Lower leg skin (tissue), 4 donors: ENCODE measurements around the gene TERT. TPM values are rescaled to one million over a fixed set of nuclear protein-coding genes. Genes with fewer than 3 reads are reported as not detected.

Source experiments
- DNase-seq, 2 donors: peaks; one replicate each; pipeline ENCODE4 v3.0.0-alpha.2; 2019; ENCODE audit warnings: low spot score in 2 of 2
- H3K4me3 ChIP-seq: fragments of 200-600 bp; sonication (generic); 2 replicates; pipeline ENCODE4 v1.5.1; 2017; ENCODE audit warnings: mild to moderate bottlenecking, low read depth; ENCODE audit not compliant: poor library complexity, severe bottlenecking
- CTCF ChIP-seq, 3 donors: fragments of 450-650 bp; IDR thresholded peaks; one replicate each; pipeline ENCODE4 v1.5.1; 2016; ENCODE audit warnings: antibody characterized with exemption in 3 of 3, mild to moderate bottlenecking in 3 of 3, moderate library complexity in 2 of 3
- POLR2A ChIP-seq, 2 donors: fragments of 450-650 bp; IDR thresholded peaks; one replicate each; pipeline ENCODE4 v1.6.1; 2016 to 2017; ENCODE audit warnings: antibody characterized with exemption in 2 of 2, mild to moderate bottlenecking in 1 of 2, moderate library complexity in 1 of 2
- WGBS, 2 donors: methylation state at CpG; one replicate each; pipeline ENCODE4 v1.1.5; 2018; 5-methylcytosine and 5-hydroxymethylcytosine counted together
- intact Hi-C: fragments of 100-400 bp; cut with DNase I; formaldehyde crosslinking; loops from one replicate; pipeline ENCODE4 v1.15.0; 2023; ENCODE audit warnings: low total_unique reads
- total RNA-seq, 4 donors: library from RNA; depleted of rRNA; stranded (reverse); fragments of >200 nt; gene quantifications; one replicate each; pipeline ENCODE4 v1.1.0, GENCODE V29; 2016

TERT gene
- total RNA-seq, 4 donors from 2014 or later: 0.13 to 0.38 TPM; not detected in 2

GRCh38 chr5:1280177-1281037 is 14.5 kb downstream of the TERT start:
- H3K4me3 ChIP-seq: no peak overlapping the region
- WGBS, 2 donors: 91 to 93% methylated on average over 17 to 32 of the region's 32 CpGs
- DNase-seq: no peak
- TF ChIP-seq CTCF (IDR thresholded peaks at IDR 0.05) (no peak), POLR2A (IDR thresholded peaks at IDR 0.05) (no peak)
- intact Hi-C loops: no loop called here

- DNase-seq: no peak
- H3K4me3 ChIP-seq: no peak overlapping the region
- intact Hi-C loops: no loop called here
- TF ChIP-seq CTCF (IDR thresholded peaks at IDR 0.05) (no peak), POLR2A (IDR thresholded peaks at IDR 0.05) (no peak)
- 88 to 94% methylated on average over 25 to 31 of the region's 34 CpGs for WGBS, 2 donors
Observed at GRCh38 chr5:1279443-1280151, 15.3 kb downstream of the TERT start.

- H3K4me3 ChIP-seq: no peak overlapping the region
- intact Hi-C loops: no loop called here
- no peak for DNase-seq
- 95 to 97% methylated on average over 22 to 37 of the region's 42 CpGs for WGBS, 2 donors
- TF ChIP-seq CTCF (IDR thresholded peaks at IDR 0.05) (no peak), POLR2A (IDR thresholded peaks at IDR 0.05) (no peak)
Observed at GRCh38 chr5:1278656-1279442, 16.0 kb downstream of the TERT start.

- no peak overlapping the region for H3K4me3 ChIP-seq
- DNase-seq: no peak
- WGBS, 2 donors: 88 to 95% methylated on average over 13 of the region's 13 CpGs
- intact Hi-C loops: no loop called here
- TF ChIP-seq CTCF (IDR thresholded peaks at IDR 0.05) (no peak), POLR2A (IDR thresholded peaks at IDR 0.05) (no peak)
Observed at GRCh38 chr5:1278216-1278615, 16.7 kb downstream of the TERT start.

GRCh38 chr5:1277781-1278180 is 17.1 kb downstream of the TERT start:
- WGBS, 2 donors: 96% methylated on average over 8 to 10 of the region's 10 CpGs
- intact Hi-C loops: no loop called here
- no peak overlapping the region for H3K4me3 ChIP-seq
- no peak for DNase-seq
- TF ChIP-seq CTCF (IDR thresholded peaks at IDR 0.05) (no peak), POLR2A (IDR thresholded peaks at IDR 0.05) (no peak)
